DMS 273 (cell line): ENCODE data around the gene JCAD.
"Not testable (repeated sequence)": the region's sequence is repeated elsewhere in the genome, so short reads cannot be mapped to it uniquely, and the experiment has no call there.

ENCODE experiments used
- DNase-seq: peaks from one replicate; lab custom pipeline; 2025; ENCODE audit not compliant: unreplicated experiment; lab: John Stamatoyannopoulos, UW

Gene JCAD

DNA sequence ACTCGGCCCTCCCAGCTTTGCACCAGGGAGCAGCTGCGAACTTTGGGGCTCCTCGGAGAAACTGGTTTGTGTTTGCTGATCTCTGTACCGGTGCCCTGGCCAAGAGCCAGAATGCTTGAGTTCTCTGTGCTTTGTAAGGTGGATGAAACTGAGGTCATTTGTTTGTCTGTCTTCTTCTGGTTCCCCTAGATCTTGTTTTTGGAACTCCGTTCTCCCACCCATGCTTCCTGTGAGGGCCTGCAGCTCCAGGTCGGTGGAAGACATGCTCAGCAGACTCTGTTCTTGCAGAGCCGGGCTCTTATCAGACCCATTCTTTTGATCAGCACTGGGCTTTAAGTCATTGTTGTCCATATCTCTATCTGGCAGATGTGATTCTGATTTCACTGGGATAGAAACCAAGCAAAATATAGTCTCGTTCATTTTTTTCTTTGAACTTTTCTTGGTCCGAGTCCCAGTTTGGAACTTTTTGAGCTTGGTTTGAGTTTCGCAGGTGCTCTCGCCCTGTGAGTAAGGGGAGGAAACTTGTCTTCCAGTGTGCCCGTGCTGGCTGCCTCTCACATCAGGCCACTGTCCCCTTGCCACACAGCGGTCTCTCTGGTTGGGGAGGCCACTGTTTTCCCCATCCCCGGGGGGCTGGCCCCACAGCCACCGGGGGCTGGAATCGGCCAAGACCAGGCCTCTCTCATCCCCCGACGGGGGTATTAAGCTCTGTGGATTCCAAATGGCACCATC is 31.2 kb downstream of the JCAD start:
- DNase-seq: no peak

DNA sequence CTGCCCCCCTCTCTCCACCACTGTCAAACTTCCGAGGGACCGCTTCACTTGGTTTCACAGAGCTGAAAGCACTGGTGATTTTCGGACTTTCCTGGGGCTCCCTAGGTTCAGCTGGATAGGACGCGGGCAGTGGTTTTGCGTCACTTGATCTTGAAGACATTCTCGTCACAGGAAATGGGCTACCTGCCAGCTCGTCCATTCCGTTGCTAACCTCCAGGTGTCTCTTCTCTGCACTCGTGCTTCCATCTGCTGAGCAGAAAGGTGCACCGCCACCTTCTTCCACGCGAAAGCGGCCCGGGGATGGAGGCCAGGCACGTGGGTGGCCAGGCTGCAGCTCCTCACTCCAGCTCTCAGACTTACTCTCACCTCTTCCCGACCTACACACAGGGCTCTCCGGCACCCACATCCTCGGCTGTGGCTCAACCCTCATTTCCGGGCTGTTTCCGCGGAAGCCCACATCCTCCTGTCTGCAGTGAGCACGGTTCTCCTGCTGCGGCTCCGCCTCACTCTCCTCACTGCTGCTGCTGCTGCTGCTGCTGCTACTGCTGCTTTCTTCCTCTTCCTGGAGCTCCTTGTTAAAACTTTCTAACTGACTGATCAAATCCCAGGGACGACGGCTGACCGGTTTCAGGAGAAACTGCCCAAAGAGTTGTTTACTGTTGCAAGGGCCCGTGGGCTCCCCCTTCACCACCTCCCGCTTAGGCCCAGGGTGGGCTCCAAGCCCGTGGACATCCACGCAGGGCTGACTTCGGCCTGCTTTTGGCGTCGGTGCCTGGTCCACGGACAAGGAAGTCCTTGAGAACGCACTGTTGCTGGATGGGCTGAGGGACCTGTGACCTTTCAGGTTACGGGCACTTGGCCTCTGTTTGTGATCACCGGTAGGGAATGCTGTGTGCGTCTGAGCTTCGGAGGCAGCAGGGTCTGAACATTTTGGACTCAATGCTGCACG is 32.1 kb downstream of the JCAD start:
- peak; percentile 23 for DNase-seq

DNA sequence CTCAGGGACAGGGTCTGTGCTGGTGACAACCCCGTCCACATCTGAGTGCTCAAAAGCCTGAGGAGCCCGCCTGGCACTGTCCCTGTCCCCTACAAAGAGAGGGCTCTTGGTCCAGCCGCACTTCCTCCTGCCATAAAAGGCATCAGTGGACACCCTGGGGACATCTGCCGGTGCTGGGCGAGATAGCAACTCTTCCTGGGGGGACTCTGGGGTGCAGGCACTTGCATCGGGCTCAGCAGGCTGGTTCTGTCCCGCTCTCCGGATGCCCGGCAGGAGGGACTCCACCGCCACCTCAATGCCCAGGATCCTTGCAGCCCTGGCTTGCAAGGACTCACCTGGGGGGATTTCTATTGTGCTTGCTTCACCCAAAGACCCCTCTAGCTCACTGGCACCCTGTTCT is 32.8 kb downstream of the JCAD start:
- no peak for DNase-seq

DNA sequence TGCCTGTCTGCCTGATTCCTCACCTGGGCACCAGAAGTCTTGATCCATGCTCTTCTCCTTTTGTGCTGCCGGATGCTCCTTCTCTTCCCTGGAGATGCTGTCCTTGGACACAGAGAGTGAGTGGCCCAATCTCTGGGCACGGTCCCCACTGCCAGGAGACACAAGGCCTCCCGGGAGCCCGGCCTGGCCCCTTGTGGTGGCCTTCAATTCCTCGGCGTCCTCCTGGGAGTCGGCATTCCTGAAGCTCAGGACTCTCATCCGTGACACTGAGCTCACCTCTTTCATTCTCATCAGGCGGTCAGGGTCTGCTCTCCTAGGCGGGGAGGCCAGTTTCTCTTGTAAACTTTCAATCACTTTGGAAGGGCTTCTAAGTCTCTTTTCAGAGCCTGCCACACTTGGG is 33.3 kb downstream of the JCAD start:
- DNase-seq: no peak

DNA sequence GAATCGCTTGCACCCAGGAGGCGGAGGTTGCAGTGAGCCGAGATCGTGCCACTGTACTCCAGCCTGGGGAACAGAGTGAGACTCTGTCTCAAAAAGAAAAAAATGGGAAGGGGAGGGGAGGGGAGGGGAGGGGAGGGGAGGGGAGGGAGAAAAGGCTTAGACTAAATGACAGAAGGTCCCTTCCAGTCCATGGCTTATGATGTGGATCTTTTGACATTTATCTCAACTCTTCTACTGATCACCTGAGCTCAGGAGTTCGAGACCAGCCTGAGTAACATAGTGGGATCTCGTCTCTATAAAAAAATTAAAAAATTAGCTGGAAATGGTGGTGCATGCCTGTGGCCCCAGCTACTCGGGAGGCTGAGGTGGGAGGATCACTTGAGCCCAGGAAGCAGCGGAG is 34.0 kb downstream of the JCAD start:
- DNase-seq: not testable (repeated sequence)

DNA sequence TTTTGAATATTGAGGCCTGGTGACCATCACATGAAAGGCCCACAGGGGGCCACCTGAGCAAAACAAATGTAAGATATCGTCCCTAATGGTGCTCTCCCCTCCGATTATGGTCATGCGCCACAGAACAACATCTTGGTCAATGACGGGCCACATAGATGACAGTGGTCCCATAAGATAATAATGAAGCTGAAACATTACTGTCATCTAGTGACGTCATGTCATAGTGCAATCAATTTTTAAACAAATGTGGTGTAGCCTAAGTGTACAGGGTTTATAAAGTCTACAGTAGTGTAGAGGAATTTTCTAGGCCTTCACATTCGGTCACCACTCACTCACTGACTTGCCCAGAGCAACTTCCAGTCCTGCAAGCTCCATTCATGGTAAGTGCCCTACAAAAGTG is 36.8 kb downstream of the JCAD start:
- DNase-seq: no peak

DNA sequence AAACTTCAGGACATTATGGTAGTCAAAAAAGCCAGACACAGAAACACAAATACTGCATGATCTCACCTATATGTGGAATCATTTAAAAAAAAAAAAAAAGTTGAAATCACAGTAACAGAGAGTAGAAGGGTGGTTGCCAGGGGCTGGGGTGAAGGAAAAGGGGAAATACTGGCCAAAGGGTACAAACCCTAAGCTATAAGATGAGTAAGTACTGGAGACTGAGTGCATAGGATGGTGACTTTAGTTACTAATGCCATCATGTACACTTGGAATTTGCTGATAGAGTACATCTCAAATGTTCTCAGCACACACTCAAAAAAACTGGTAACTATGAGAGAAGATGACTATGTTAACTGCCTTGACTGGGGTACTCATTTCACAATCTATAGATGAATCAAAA is 39.9 kb downstream of the JCAD start:
- DNase-seq: no peak

DNA sequence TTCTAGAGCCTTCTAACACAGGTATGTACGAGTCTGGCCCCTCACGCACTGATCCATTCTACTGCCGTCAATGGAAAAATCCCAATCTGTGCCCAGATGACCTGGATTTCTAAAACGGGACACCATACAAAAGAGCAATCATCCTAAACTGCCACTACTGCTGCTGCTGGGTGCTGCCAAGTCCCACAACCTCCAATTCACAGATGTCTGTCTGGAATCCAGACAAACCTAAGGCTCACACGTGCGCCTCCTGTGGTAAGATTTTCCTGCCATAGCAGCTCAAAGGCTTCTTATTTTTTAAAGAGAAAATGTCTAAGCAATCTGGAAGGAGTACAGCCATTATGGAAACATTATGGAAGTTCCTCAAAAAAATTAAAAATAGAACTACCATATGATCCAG is 40.9 kb downstream of the JCAD start:
- no peak for DNase-seq

DNA sequence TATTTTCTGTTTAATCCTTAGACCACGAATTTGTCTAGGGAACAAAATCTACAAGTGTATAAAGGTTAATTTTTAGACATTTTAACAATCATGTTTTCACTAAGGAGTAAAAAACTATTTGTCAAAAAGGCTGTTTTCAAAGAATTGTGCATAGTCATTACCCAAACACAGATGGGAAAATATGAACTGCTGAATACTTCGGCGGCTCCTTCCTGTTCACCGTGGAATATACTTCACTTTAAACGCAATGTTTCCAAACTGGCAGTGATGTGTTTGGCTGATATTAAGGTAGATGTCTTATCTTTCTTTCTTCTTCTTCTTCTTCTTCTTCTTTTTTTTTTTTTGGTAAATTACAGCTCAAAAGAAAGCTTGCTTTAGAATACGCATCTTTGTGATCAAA is 41.4 kb downstream of the JCAD start:
- no peak for DNase-seq

DNA sequence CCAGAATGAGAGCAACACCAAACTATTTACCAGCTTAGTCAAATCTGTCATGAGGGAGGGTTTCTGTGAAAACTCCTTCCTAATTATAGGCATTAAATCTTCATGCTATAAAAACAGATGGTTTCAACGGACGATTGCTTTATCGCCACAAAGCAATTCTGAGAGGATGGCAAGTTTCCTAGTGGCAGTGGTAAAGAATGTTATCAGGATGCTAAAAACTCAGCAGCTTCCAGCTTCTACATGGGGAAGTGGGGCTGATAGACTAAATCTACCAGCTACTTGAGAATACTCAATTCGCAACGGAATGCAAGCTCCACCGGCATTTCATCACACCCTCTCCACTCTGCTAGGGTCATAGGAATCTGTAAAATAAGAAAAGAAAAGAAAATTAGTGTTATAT is 41.8 kb downstream of the JCAD start:
- no peak for DNase-seq

DNA sequence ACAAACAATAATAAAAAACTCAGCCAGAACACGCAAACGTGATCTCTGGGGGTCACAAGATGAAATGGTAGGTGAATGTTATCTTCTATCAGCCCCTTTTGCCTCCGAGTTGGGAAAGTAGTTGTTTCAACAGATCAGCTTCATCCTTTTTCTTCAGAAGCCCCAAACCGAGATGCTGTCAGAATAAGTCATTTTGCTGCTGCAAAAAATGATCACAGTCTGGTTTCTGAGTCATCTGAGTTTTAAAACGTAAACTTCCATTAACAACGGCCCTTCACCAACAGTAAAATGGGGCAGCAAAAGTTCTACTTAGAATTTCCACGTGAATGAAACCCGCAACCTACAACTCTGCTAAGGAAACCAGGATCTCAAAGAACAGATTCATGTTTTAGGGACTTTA is 44.9 kb downstream of the JCAD start:
- DNase-seq: no peak

DNA sequence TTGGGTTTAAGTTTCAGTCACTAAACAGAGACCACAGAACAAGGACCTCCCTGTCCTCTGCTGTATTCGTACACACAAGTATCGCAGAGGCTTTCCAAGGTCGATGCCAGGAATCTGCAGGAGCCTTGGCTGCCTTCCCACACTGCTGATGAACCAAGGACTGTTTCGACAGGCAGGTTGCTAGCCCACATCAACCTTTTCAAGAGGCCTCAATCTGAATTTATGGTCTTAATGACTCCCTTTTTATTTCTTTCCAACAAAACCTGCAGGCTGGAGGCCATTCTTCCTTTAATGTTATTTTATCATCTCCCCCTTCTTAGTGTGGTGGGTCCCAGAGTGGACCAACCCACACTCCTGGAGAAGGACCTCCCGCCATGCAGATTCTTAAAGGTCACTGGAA is 45.6 kb downstream of the JCAD start:
- DNase-seq: peak; percentile 44

DNA sequence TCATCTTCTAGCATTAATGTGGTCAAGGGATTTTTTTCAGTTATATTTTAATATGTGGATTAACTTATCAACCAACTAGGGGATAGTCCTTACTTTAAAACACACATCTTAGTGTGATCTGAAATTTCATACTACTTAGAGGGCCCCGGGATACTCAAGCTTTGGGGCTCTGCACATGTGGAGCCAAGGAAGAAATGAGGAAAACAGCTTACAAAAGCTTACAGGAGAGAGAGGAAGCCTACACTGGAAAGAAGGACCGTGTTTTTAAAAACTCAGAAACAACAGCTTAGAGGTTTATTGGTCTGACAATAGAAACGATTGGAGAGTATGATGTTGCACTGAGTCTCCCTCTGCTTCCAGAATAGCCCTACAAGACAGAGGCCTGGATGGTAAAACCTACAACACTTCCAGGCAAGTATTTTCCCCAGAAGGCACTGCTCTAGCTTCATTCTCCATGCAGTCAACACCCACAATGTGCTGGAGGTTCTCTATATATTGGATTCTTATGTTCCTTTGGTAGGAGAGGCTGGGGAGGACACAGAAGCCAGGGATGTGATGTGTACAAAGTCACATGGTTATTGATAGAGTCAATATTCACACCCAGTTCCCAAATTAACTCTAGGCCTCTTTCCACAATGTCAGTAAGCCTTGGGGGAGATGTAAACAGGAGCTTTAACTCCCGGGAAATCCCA is 47.3 kb downstream of the JCAD start:
- DNase-seq: no peak

DNA sequence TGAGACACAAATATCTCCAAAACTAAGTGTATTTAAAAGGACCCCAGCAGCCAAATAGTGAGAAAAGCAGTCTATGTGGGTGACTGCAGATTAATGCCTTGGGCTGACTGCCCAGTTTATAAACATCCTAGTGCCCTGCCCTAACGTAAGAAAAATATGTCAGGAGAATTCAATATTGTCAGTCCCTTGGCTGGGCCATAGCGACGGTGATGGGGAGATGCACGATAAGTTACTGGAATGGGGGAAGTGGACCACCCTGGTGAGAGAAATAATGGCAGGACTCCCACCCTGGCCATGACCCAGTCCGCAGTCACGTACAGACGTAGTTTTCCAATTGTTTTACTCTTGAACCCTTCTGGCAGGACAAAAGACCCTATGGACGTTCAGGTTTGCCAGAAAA is 48.0 kb downstream of the JCAD start:
- DNase-seq: no peak

DNA sequence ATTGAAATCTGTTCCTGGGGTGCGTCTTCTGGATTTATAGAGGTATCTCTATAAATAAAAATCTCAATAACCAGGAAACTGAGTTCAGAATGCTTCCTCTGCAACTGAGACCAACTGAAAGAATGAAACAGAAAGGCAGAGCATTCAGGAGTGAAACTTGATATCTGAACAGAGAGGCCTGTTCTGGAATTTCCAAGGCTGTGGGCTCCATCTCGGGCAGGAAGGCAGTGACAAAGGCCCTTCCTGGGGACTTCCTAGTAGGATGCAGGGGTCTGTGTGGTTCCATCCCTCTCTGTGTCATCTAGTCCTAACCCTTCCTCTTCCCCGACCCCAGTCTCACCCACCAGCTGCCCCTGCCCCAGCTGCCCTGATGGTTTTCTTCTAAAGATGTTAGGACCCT is 52.0 kb downstream of the JCAD start:
- DNase-seq: no peak

DNA sequence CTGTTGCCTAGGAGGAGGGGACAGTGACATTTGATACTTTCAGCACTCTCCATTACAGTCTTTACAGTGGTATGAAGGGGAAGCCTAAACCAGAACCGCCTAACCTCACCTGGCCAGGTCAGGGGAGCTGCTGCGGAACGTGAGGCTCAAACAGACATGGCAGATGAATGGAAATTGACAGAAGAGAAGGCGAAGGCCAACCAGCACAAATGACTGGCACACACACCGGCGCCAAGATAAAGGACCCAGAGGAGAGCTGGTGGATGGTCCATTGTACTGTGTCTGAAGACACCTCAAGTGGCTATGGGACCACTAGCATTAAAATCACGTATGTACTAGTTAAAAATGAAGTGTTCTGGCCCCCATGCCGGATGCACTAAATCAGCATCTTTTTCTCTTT is 53.0 kb downstream of the JCAD start:
- DNase-seq: no peak

DNA sequence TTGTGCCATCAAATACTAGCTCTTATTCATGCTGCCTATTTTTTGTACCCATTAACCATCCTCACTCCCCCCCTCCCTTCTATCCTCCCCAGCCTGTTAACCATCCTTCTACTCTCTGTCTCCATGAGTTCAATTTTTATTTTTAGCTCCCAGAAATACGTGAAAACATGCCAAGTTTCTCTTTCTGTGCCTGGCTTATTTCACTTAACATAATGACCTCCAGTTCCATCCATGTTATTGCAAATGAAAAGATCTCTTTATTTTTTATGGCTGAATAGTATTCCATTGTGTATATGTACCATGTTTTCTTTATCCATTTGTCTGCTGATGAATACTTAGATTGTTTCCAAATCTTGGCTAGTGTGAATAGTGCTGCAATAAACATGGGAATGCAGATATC is 54.3 kb downstream of the JCAD start:
- not testable (repeated sequence) for DNase-seq

DNA sequence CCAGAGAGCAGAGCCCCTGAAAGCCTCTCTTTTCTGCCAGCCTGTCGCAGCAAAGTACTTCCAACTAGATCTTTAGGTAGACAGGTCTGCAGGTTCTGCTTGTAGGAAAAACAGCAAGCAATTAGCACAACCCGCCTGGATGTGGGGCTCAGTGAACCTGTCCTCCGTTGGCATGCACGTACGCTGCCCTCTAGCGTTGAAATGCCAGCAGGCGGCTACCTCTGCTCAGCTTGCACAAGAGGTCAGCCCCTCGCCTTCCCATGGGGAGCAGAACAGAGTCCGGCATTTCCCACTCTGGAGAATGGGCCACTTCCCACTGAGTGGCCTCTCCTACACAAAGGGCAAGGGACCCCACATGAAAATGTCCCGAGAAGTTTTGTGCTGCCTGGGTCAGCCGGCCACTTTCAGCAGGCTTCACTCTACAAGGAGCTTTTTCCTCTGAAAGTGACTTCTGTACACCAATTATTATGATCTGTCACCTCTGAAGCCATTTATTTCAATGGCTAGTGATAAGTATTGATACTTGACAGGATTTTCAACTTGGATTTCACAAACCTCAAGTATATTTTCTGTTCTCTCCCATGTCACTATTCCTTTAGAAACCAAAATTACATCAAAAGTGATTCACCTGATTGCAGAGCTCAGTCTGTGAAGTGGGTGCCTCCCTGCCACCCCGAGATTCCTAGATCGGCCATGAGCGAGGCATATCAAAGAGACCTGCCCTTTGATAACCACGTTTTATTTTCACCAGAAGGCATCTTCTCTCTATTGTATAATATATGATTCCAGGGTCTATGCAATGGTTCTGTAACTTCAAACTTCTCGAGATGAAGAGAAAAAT is 56.7 kb downstream of the JCAD start:
- DNase-seq: peak; percentile 75

DNA sequence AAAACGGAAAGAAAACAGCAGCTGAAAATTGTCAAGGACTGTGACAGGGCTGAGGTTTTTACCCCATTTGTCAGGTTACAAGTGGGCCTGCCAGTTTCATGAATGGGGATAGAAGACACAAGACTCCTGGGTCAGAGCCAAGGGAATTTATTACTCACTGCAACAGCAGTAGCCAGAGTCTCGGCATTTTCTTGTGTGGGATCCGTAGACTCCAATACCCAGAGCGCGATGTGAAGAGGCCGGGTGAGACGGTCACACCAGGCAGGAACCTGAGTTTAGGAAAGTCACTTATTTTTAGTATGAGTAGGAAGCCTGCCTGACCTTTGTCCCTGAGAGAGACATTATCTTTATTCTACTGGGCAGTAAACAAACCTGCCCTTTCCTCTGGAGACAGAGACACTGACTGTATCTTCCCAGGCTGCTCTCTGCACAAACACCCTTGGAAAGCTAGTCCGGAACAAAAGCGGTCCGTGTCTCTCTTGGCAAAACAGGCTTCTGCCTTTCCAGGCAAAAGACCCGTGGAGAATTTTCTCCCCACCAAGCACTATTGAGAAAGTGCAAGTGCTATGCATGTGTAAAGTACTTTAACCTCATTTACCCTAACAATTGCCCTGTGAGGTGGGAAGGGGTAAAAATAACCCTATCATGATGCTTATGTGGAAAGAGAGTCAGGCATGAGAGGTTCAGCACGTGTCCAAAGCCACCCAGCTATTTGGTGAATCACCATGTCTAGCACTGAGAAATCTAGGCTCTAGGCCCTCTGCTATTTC is 58.4 kb downstream of the JCAD start:
- no peak for DNase-seq

DNA sequence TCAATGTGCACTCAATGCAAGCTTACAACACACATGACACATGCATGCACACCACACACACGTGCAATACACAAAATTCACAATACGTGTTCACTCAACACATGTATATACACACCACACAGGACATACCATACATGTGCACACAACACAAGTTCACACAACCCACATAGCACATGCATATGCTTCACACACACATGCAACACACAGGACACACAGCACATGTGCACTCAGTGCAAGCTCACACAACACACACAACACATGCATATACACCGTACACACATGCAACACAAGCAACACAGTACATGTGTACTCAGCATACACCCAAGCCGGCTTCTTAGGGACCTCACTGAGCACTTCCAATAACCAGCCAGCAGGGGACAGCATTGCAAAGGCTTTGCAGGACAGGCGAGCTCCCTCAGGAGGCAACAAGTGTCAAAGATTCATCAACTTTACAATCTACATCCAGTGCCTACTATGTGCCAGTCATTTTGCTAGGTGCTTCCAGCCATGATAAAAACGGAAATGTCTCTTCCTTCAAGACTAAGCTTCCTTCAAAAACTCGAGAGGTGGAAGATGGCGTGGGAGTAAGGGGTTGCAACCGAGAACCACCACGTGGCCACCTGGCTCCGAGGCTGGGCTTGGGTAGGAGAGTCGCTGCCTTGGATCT is 61.1 kb downstream of the JCAD start:
- peak; percentile 79 for DNase-seq
